ENCODE measurements around the gene CACNA1E. TPM values are rescaled to one million over a fixed set of nuclear protein-coding genes. Genes with fewer than 3 reads are reported as not detected.

Gene CACNA1E
- total RNA-seq, 1 experiment from 2014 or later, result 0.46 TPM

GRCh38 chr1:181675091-181675917 is 192.0 kb downstream of the CACNA1E start:
- no peak overlapping the region for H2BK12ac ChIP-seq (ENCODE audit: insufficient read length, low read depth, low read length)
- H3K23me2 ChIP-seq (ENCODE audit: insufficient read length, low read depth, low read length, poor library complexity, severe bottlenecking), result no peaks in the 10 kb centered on the region
- no peak overlapping the region for H3K56ac ChIP-seq (ENCODE audit: insufficient read length, low read depth, low read length)
- no peak overlapping the region for H3K4me2 ChIP-seq (ENCODE audit: insufficient read depth, insufficient read length, low read length)
- WGBS (ENCODE audit: extremely low coverage, insufficient read length, low lambda C conversion rate), result no CpG with 5 or more reads among the region's 10 CpGs
- Mint-ChIP-seq H3K27me3 (ENCODE audit: low read depth) (peaks cover 4% of the 10 kb centered on the region; the same call in 1 of the 2 replicates), H3K4me1 (peaks cover 9 to 13% of the 10 kb centered on the region in 2 experiments), H3K4me3 (no peak overlapping the region), H3K36me3 (ENCODE audit: insufficient read depth in 1 of 3, low read depth in 3 of 3) (no peaks in the 10 kb centered on the region; a peak in 2 of 7 replicates), H3K27ac (no peak overlapping the region; a peak in 1 of 7 replicates), H3K9me3 (peaks cover 2 to 5% of the 10 kb centered on the region in 2 experiments; a peak in 2 of 5 replicates)
- no peak overlapping the region for H2AK5ac ChIP-seq (ENCODE audit: insufficient read length, low read length)
- H3K23ac ChIP-seq (ENCODE audit: insufficient read length, low read depth, low read length), result no peak overlapping the region
- no peaks in the 10 kb centered on the region for H3K27me3 ChIP-seq (ENCODE audit: insufficient read depth, low read length)
- H3K27ac ChIP-seq (ENCODE audit: insufficient read length, low read depth, low read length), result no peak overlapping the region
- no peaks in the 10 kb centered on the region for H4K20me1 ChIP-seq (ENCODE audit: control insufficient read depth, insufficient read depth, insufficient read length)
- no peaks in the 10 kb centered on the region for H3K4me1 ChIP-seq (ENCODE audit: insufficient read depth, low read length)
- H3K9ac ChIP-seq (ENCODE audit: extremely low read depth, insufficient read length, low read length), result no peak overlapping the region
- no peak overlapping the region for H2BK120ac ChIP-seq (ENCODE audit: low read depth, low read length, poor library complexity, severe bottlenecking)
- no peak overlapping the region for H3K4ac ChIP-seq (ENCODE audit: low read depth, low read length)
- H3K18ac ChIP-seq (ENCODE audit: insufficient read length, low read depth, low read length), result no peak overlapping the region
- TF ChIP-seq CTCF (conservative IDR thresholded peaks at IDR 0.05), result no peak
- no peaks in the 10 kb centered on the region for H3K79me2 ChIP-seq (ENCODE audit: insufficient read depth, low read length)
- H2BK15ac ChIP-seq (ENCODE audit: low read depth, low read length), result no peak overlapping the region
- no peak overlapping the region for H4K91ac ChIP-seq (ENCODE audit: insufficient read length, low read depth, low read length)
- H2AFZ ChIP-seq (ENCODE audit: low read length), result no peak overlapping the region
- no peak overlapping the region for H4K8ac ChIP-seq (replicated peaks; ENCODE audit: insufficient read length, low read depth, low read length)
- no peak overlapping the region for H4K5ac ChIP-seq (ENCODE audit: insufficient read length, low read depth, low read length)
- H3K9me3 ChIP-seq (ENCODE audit: control insufficient read depth, low read depth, low read length), result no peaks in the 10 kb centered on the region
- H2BK20ac ChIP-seq (ENCODE audit: low read depth, low read length, poor library complexity, severe bottlenecking), result no peak overlapping the region
- no peak overlapping the region for H3T11ph ChIP-seq (ENCODE audit: low read length)
- no peak for DNase-seq
- H3K14ac ChIP-seq (ENCODE audit: insufficient read depth, low read length), result no peak overlapping the region
- no peak overlapping the region for H2BK5ac ChIP-seq (ENCODE audit: insufficient read length, low read length)
- H3K79me1 ChIP-seq (ENCODE audit: insufficient read depth, low read depth, low read length, poor library complexity, severe bottlenecking), result no peaks in the 10 kb centered on the region
